SK-N-SH (cell line): ENCODE results near the gene PPP2R3B.

ENCODE experiments used
- CTCF ChIP-seq: fragments of 200-600 bp; sonication (generic); IDR thresholded peaks from 2 replicates; pipeline ENCODE4 v1.6.1; 2017; ENCODE audit warnings: antibody characterized with exemption, mild to moderate bottlenecking, moderate library complexity
- EP300 ChIP-seq, 2 experiments: IDR thresholded peaks; 2 replicates each; pipeline versions ENCODE4 v1.4.0 to v1.6.1; 2012; ENCODE audit warnings: borderline replicate concordance in 1 of 2, low read depth in 1 of 2, low read length in 1 of 2
- EZH2phosphoT487 ChIP-seq: fragments of 200-600 bp; sonication (generic); IDR thresholded peaks from 2 replicates; pipeline ENCODE4 v1.6.1; 2017; ENCODE audit warnings: low read depth, mixed run types, mild to moderate bottlenecking, antibody characterized with exemption, moderate library complexity, borderline replicate concordance
- MAX ChIP-seq: IDR thresholded peaks from 2 replicates; pipeline ENCODE4 v1.4.0; 2012; ENCODE audit warnings: low read depth
- MXI1 ChIP-seq: IDR thresholded peaks from 2 replicates; pipeline ENCODE4 v1.6.1; 2012; ENCODE audit warnings: mild to moderate bottlenecking, low read depth, low read length, improper control_type of control experiment
- POLR2AphosphoS5 ChIP-seq: IDR thresholded peaks from 2 replicates; pipeline ENCODE4 v1.6.1; 2012; ENCODE audit warnings: low read depth, low read length
- RAD21 ChIP-seq: IDR thresholded peaks from 2 replicates; pipeline ENCODE4 v1.6.1; 2012; ENCODE audit warnings: mild to moderate bottlenecking, low read length
- REST ChIP-seq: IDR thresholded peaks from 2 replicates; pipeline ENCODE4 v1.6.1; 2012; ENCODE audit warnings: mild to moderate bottlenecking, low read depth, low read length, moderate library complexity
- RXRA ChIP-seq: IDR thresholded peaks from 2 replicates; pipeline ENCODE4 v1.4.0; 2012; ENCODE audit warnings: low read depth, mild to moderate bottlenecking, borderline replicate concordance
- SIN3A ChIP-seq: IDR thresholded peaks from 2 replicates; pipeline ENCODE4 v1.6.1; 2012; ENCODE audit warnings: low read depth, mild to moderate bottlenecking, low read length, moderate library complexity, borderline replicate concordance
- SMC3 ChIP-seq: IDR thresholded peaks from 2 replicates; pipeline ENCODE4 v1.6.1; 2012; ENCODE audit warnings: low read depth, low read length, improper control_type of control experiment
- TAF1 ChIP-seq: IDR thresholded peaks from 2 replicates; pipeline ENCODE4 v1.6.1; 2012; ENCODE audit warnings: low read depth, mild to moderate bottlenecking, low read length, moderate library complexity, borderline replicate concordance
- YY1 ChIP-seq: IDR thresholded peaks from 2 replicates; pipeline ENCODE4 v1.4.0; 2012; ENCODE audit warnings: low read depth, mild to moderate bottlenecking

GRCh38 chrX:402857-403256 lies 16.1 kb upstream of the PPP2R3B start:
- TF ChIP-seq SMC3 (no peak), MAX (no peak), CTCF (no peak), REST (no peak), RAD21 (no peak), EZH2phosphoT487 (no peak), EP300 (IDR thresholded peaks at IDR 0.05; ENCODE audit: borderline replicate concordance in 1 of 2, low read depth in 1 of 2, low read length in 1 of 2) (no peak), SIN3A (no peak), YY1 (no peak), MXI1 (no peak), TAF1 (no peak), RXRA (no peak), POLR2AphosphoS5 (no peak)
